ENCODE data around the gene PARVA. TPM values are rescaled to one million over a fixed set of nuclear protein-coding genes. Genes with fewer than 3 reads are reported as not detected.

The PARVA gene
- total RNA-seq, 2 experiments from 2014 or later = 0.11 to 0.14 TPM

- H3K9me3 Mint-ChIP-seq (ENCODE audit: low read depth) = no peaks in the 10 kb centered on the region
- POLR2A ChIA-PET = no interaction called here
- no peak overlapping the region for H3K27ac Mint-ChIP-seq
- no peak overlapping the region for H3K4me3 Mint-ChIP-seq
- intact Hi-C loops (cut with DNase I, micrococcal nuclease) = no loop called here
- DNase-seq (no peak), ATAC-seq (no peak)
- no peaks in the 10 kb centered on the region for H3K36me3 Mint-ChIP-seq (ENCODE audit: low read depth)
- CTCF ChIA-PET = interaction anchor here (0.9 kb wide), 1 partner anchor 20 kb away, joined by 6 read pairs; no protein-coding TSS in a partner anchor
- peaks cover 15% of the 10 kb centered on the region for H3K27me3 Mint-ChIP-seq
- H3K4me1 Mint-ChIP-seq = no peaks in the 10 kb centered on the region
Observed at GRCh38 chr11:12540075-12540680, 162.8 kb downstream of the PARVA start.

GRCh38 chr11:12540913-12541582 lies 163.7 kb downstream of the PARVA start:
- POLR2A ChIA-PET = no interaction called here
- peaks cover 15% of the 10 kb centered on the region for H3K27me3 Mint-ChIP-seq
- no peak for ATAC-seq
- no peak overlapping the region for H3K27ac Mint-ChIP-seq
- no peak for DNase-seq
- no peak overlapping the region for H3K4me3 Mint-ChIP-seq
- intact Hi-C loops (cut with DNase I, micrococcal nuclease) = no loop called here
- no peaks in the 10 kb centered on the region for H3K4me1 Mint-ChIP-seq
- no peaks in the 10 kb centered on the region for H3K36me3 Mint-ChIP-seq (ENCODE audit: low read depth)
- CTCF ChIA-PET = interaction anchor here (0.9 kb wide), 1 partner anchor 19 kb away, joined by 6 read pairs; no protein-coding TSS in a partner anchor
- H3K9me3 Mint-ChIP-seq (ENCODE audit: low read depth) = no peaks in the 10 kb centered on the region

- intact Hi-C loops (cut with DNase I, micrococcal nuclease) = no loop called here
- no peak for DNase-seq
- no peaks in the 10 kb centered on the region for H3K9me3 Mint-ChIP-seq (ENCODE audit: low read depth)
- peaks cover 10% of the 10 kb centered on the region for H3K27me3 Mint-ChIP-seq
- no peaks in the 10 kb centered on the region for H3K36me3 Mint-ChIP-seq (ENCODE audit: low read depth)
- no peak overlapping the region for H3K27ac Mint-ChIP-seq
- no peaks in the 10 kb centered on the region for H3K4me1 Mint-ChIP-seq
- ChIA-PET CTCF (no interaction called here), POLR2A (no interaction called here)
- ATAC-seq = no peak
- H3K4me3 Mint-ChIP-seq = no peak overlapping the region
Observed at GRCh38 chr11:12541583-12542151, 164.3 kb downstream of the PARVA start.

GRCh38 chr11:12542186-12542935 lies 165.0 kb downstream of the PARVA start:
- POLR2A ChIA-PET = no interaction called here
- no peak for ATAC-seq

GRCh38 chr11:12543596-12544415 lies 166.4 kb downstream of the PARVA start:
- H3K27ac Mint-ChIP-seq = no peak overlapping the region
- no peaks in the 10 kb centered on the region for H3K36me3 Mint-ChIP-seq (ENCODE audit: low read depth)
- ATAC-seq (no peak), DNase-seq (no peak)
- CTCF ChIA-PET = no interaction called here
- intact Hi-C loops (cut with DNase I, micrococcal nuclease) = no loop called here
- POLR2A ChIA-PET = no interaction called here
- peaks cover 7% of the 10 kb centered on the region for H3K27me3 Mint-ChIP-seq
- H3K4me3 Mint-ChIP-seq = no peak overlapping the region
- no peaks in the 10 kb centered on the region for H3K9me3 Mint-ChIP-seq (ENCODE audit: low read depth)
- no peaks in the 10 kb centered on the region for H3K4me1 Mint-ChIP-seq

More at GRCh38 chr11:12542186-12542935, 165.0 kb downstream of the PARVA start:
- no peak for DNase-seq
- Mint-ChIP-seq H3K9me3 (ENCODE audit: low read depth) (no peaks in the 10 kb centered on the region), H3K4me3 (no peak overlapping the region), H3K36me3 (ENCODE audit: low read depth) (no peaks in the 10 kb centered on the region), H3K27me3 (peaks cover 7% of the 10 kb centered on the region), H3K27ac (no peak overlapping the region), H3K4me1 (no peaks in the 10 kb centered on the region)
- CTCF ChIA-PET = no interaction called here
- intact Hi-C loops (cut with DNase I, micrococcal nuclease) = no loop called here

GRCh38 chr11:12544986-12545775 lies 167.8 kb downstream of the PARVA start:
- H3K4me1 Mint-ChIP-seq = no peaks in the 10 kb centered on the region
- DNase-seq = no peak
- POLR2A ChIA-PET = no interaction called here

GRCh38 chr11:12546122-12546521 lies 168.8 kb downstream of the PARVA start:
- no peaks in the 10 kb centered on the region for H3K9me3 Mint-ChIP-seq (ENCODE audit: low read depth)
- CTCF ChIA-PET = no interaction called here

More at GRCh38 chr11:12544986-12545775, 167.8 kb downstream of the PARVA start:
- H3K36me3 Mint-ChIP-seq (ENCODE audit: low read depth) = no peaks in the 10 kb centered on the region
- H3K4me3 Mint-ChIP-seq = no peak overlapping the region
- intact Hi-C loops (cut with DNase I, micrococcal nuclease) = no loop called here
- ATAC-seq = no peak
- CTCF ChIA-PET = no interaction called here
- no peaks in the 10 kb centered on the region for H3K9me3 Mint-ChIP-seq (ENCODE audit: low read depth)
- peaks cover 7% of the 10 kb centered on the region for H3K27me3 Mint-ChIP-seq
- H3K27ac Mint-ChIP-seq = no peak overlapping the region

GRCh38 chr11:12546660-12547059 lies 169.3 kb downstream of the PARVA start:
- Mint-ChIP-seq H3K27ac (no peak overlapping the region), H3K4me3 (no peak overlapping the region), H3K4me1 (no peaks in the 10 kb centered on the region), H3K36me3 (ENCODE audit: low read depth) (no peaks in the 10 kb centered on the region), H3K9me3 (ENCODE audit: low read depth) (no peaks in the 10 kb centered on the region), H3K27me3 (peaks cover 7% of the 10 kb centered on the region)
- POLR2A ChIA-PET = no interaction called here
- intact Hi-C loops (cut with DNase I, micrococcal nuclease) = no loop called here
- DNase-seq (no peak), ATAC-seq (no peak)
- CTCF ChIA-PET = no interaction called here

More at GRCh38 chr11:12546122-12546521, 168.8 kb downstream of the PARVA start:
- no peak for DNase-seq
- H3K27me3 Mint-ChIP-seq = peaks cover 7% of the 10 kb centered on the region
- no peak overlapping the region for H3K4me3 Mint-ChIP-seq
- no peak for ATAC-seq
- H3K36me3 Mint-ChIP-seq (ENCODE audit: low read depth) = no peaks in the 10 kb centered on the region
- POLR2A ChIA-PET = no interaction called here
- H3K4me1 Mint-ChIP-seq = no peaks in the 10 kb centered on the region
- intact Hi-C loops (cut with DNase I, micrococcal nuclease) = no loop called here
- no peak overlapping the region for H3K27ac Mint-ChIP-seq

- H3K4me3 Mint-ChIP-seq = no peak overlapping the region
- CTCF ChIA-PET = interaction anchor here (0.6 kb wide), 1 partner anchor 23 kb away, joined by 3 read pairs; no protein-coding TSS in a partner anchor
- peaks cover 9% of the 10 kb centered on the region for H3K27me3 Mint-ChIP-seq
Observed at GRCh38 chr11:12547953-12548650, 170.7 kb downstream of the PARVA start.

GRCh38 chr11:12552692-12553091 lies 175.3 kb downstream of the PARVA start:
- DNase-seq (no peak), ATAC-seq (no peak)
- no peak overlapping the region for H3K27ac Mint-ChIP-seq
- intact Hi-C loops (cut with DNase I, micrococcal nuclease) = no loop called here
- POLR2A ChIA-PET = no interaction called here
- H3K36me3 Mint-ChIP-seq (ENCODE audit: low read depth) = no peaks in the 10 kb centered on the region
- no peak overlapping the region for H3K4me3 Mint-ChIP-seq
- peaks cover 15% of the 10 kb centered on the region for H3K27me3 Mint-ChIP-seq
- no peaks in the 10 kb centered on the region for H3K4me1 Mint-ChIP-seq
- CTCF ChIA-PET = no interaction called here
- peaks cover 4% of the 10 kb centered on the region for H3K9me3 Mint-ChIP-seq (ENCODE audit: low read depth)

More at GRCh38 chr11:12547953-12548650, 170.7 kb downstream of the PARVA start:
- no peaks in the 10 kb centered on the region for H3K4me1 Mint-ChIP-seq
- no peak for ATAC-seq
- no peak overlapping the region for H3K27ac Mint-ChIP-seq
- POLR2A ChIA-PET = no interaction called here
- H3K9me3 Mint-ChIP-seq (ENCODE audit: low read depth) = no peaks in the 10 kb centered on the region
- intact Hi-C loops (cut with DNase I, micrococcal nuclease) = no loop called here
- DNase-seq = no peak
- H3K36me3 Mint-ChIP-seq (ENCODE audit: low read depth) = no peaks in the 10 kb centered on the region

Data from activated CD4-positive, alpha-beta T cell treated with anti-CD3 and anti-CD28 coated beads for 36 hours (primary cell).